ENCODE measurements around the gene ZC3H7A. TPM values are rescaled to one million over a fixed set of nuclear protein-coding genes. Genes with fewer than 3 reads are reported as not detected.

Gene ZC3H7A
- total and polyA plus RNA-seq, 2 of the 8 experiments (the other 6 are each of a cell fraction or from before 2014, with no cell fraction given), result 32.0 to 55.9 TPM

GRCh38 chr16:11797166-11797956 lies at the start of gene ZC3H7A (continued):
- TF ChIP-seq CHD7 (IDR thresholded peaks at IDR 0.05; ENCODE audit: insufficient replicate concordance, low read length), result no peak
- peak; percentile 71; the same call in 1 of the 2 replicates for TF ChIP-seq TBP (IDR thresholded peaks at IDR 0.05; ENCODE audit: low read depth, low read length)
- no peak for TF ChIP-seq GABPA (IDR thresholded peaks at IDR 0.05; ENCODE audit: borderline replicate concordance, insufficient read depth, low read length)
- TF ChIP-seq KDM1A (IDR thresholded peaks at IDR 0.05; ENCODE audit: borderline replicate concordance, low read length), result no peak
- TF ChIP-seq YY1 (IDR thresholded peaks at IDR 0.05; ENCODE audit: low read depth, low read length), result peak; percentile 68; the same call in 1 of the 2 replicates
- TF ChIP-seq TAF7 (optimal IDR thresholded peaks at IDR 0.05; ENCODE audit: borderline replicate concordance, low read depth, low read length), result peak; percentile 76
- TF ChIP-seq SIX5 (IDR thresholded peaks at IDR 0.05; ENCODE audit: low read depth, low read length), result no peak
- no peak for TF ChIP-seq RXRA (IDR thresholded peaks at IDR 0.05; ENCODE audit: insufficient read depth, low read depth, low read length)
- TF ChIP-seq NRF1 (IDR thresholded peaks at IDR 0.05; ENCODE audit: low read depth, low read length), result 0 out of 2 replicates have a peak, but pooled peaks have one; percentile 2
- TF ChIP-seq FOSL1 (IDR thresholded peaks at IDR 0.05; ENCODE audit: insufficient read depth, low read depth, low read length), result no peak
